ENCODE data around the gene CLEC4M.

The CLEC4M gene

GRCh38 chr19:7817801-7818200 lies 54.8 kb downstream of the CLEC4M start:
- no peak for DNase-seq (ENCODE audit: low read depth)
- TF ChIP-seq CTCF (IDR thresholded peaks at IDR 0.05; ENCODE audit: low read length, missing control alignments): no peak
- H3K4me3 ChIP-seq (replicated peaks; ENCODE audit: low read depth, low read length): no peak overlapping the region

DNA sequence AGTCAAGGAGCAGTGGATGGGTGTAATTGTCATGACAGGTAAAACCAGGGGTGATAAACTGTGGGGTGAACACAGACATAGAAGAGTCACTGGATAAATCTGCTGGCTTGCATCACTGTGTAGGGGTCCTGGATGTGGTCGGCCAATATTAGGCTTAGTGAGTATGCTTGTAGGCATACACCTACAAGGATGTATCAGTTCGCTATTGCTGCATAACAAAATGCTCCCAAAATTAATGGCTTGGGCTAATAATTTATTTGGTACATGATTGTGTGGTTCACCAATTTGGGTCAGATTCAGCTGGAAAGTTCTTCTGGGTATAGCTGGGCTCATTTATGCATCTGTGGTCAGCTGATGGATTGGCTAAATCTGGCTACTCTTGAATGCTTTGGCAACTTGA lies 55.8 kb downstream of the CLEC4M start:
- H3K4me3 ChIP-seq (replicated peaks; ENCODE audit: low read depth, low read length): no peak overlapping the region
- no peak for DNase-seq (ENCODE audit: low read depth)
- TF ChIP-seq CTCF (IDR thresholded peaks at IDR 0.05; ENCODE audit: low read length, missing control alignments): no peak

All from fibroblast of pulmonary artery (primary cell).